ENCODE data around the gene RAB34.

The RAB34 gene

DNA sequence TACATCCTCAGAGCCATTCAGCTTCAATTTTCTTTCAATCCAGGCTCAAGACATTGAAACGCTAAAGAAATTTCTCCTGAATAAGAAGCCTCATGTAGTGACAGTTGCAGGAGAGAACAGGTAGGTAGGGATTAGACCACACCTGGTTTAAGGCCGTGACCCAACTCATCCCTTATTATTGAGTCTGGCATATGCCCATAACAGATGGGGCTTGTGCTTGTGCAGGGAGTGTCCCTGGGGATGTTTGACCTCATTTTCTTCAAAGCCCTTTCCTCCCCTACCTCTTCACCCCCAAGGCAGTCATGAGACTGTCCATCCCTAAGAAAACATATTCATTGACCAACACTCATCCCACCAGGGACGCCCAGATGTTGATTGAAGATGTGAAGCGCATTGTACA is 31.4 kb downstream of the RAB34 start:
- no peak overlapping the region for H3K9ac ChIP-seq (ENCODE audit: low read depth, low read length)
- no peaks in the 10 kb centered on the region for H3K9me3 ChIP-seq (ENCODE audit: control insufficient read depth, insufficient read depth, low read length)
- no peak overlapping the region for H3K27ac ChIP-seq (ENCODE audit: low read depth, low read length)
- H3K4me1 ChIP-seq (ENCODE audit: control insufficient read depth, insufficient read depth, low read length), result no peaks in the 10 kb centered on the region
- H3K36me3 ChIP-seq (ENCODE audit: control insufficient read depth, insufficient read depth, low read length), result peaks cover 99% of the 10 kb centered on the region
- H3K4me3 ChIP-seq (ENCODE audit: low read depth, low read length), result no peak overlapping the region
- H3K27me3 ChIP-seq (ENCODE audit: control insufficient read depth, insufficient read depth, low read length), result no peaks in the 10 kb centered on the region

DNA sequence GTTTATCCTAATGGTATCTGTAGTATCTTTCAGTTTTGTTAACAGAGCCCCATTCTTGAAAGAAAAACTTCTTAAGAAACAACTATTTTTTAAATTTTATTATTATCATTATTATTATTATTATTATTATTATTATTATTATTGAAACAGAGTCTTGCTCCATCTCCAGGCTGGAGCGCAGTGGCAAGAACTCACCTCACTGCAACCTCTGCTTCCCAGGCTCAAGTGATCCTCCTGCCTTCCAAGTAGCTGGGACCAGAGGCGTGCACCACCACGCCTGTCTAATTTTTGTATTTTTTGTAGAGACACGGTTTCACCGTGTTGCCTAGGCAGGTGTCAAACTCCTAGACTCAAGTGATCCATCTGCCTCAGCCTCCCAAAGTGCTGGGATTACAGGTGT is 32.3 kb downstream of the RAB34 start:
- H3K27me3 ChIP-seq (ENCODE audit: control insufficient read depth, insufficient read depth, low read length), result no peaks in the 10 kb centered on the region
- no peak overlapping the region for H3K27ac ChIP-seq (ENCODE audit: low read depth, low read length)
- no peak overlapping the region for H3K9ac ChIP-seq (ENCODE audit: low read depth, low read length)
- H3K4me3 ChIP-seq (ENCODE audit: low read depth, low read length), result no peak overlapping the region
- peaks cover 99% of the 10 kb centered on the region for H3K36me3 ChIP-seq (ENCODE audit: control insufficient read depth, insufficient read depth, low read length)
- no peaks in the 10 kb centered on the region for H3K4me1 ChIP-seq (ENCODE audit: control insufficient read depth, insufficient read depth, low read length)
- H3K9me3 ChIP-seq (ENCODE audit: control insufficient read depth, insufficient read depth, low read length), result no peaks in the 10 kb centered on the region

DNA sequence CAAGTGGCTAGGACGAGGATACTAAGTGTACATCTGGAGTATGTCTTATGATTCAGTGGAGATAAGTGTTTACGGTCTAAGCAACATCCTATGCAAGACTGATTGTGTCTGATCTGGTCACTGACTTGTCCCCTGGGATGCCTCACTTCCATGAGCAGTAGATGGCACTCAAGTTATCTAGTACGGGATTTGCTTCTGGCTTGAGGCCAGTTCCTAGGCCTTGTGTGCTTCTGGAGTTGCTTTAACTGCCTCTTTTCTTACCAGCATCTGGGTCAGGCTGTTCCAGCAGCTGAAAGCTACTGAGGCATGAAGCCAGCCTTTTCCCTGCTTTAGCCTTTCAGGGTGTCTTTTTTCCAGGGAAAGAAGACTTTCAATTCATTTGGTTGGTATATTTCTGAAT is 32.7 kb downstream of the RAB34 start:
- Histone ChIP-seq H3K27ac (ENCODE audit: low read depth, low read length) (no peak overlapping the region), H3K4me3 (ENCODE audit: low read depth, low read length) (no peak overlapping the region), H3K4me1 (ENCODE audit: control insufficient read depth, insufficient read depth, low read length) (no peaks in the 10 kb centered on the region), H3K36me3 (ENCODE audit: control insufficient read depth, insufficient read depth, low read length) (peaks cover 97% of the 10 kb centered on the region), H3K9ac (ENCODE audit: low read depth, low read length) (no peak overlapping the region), H3K27me3 (ENCODE audit: control insufficient read depth, insufficient read depth, low read length) (no peaks in the 10 kb centered on the region), H3K9me3 (ENCODE audit: control insufficient read depth, insufficient read depth, low read length) (no peaks in the 10 kb centered on the region)

DNA sequence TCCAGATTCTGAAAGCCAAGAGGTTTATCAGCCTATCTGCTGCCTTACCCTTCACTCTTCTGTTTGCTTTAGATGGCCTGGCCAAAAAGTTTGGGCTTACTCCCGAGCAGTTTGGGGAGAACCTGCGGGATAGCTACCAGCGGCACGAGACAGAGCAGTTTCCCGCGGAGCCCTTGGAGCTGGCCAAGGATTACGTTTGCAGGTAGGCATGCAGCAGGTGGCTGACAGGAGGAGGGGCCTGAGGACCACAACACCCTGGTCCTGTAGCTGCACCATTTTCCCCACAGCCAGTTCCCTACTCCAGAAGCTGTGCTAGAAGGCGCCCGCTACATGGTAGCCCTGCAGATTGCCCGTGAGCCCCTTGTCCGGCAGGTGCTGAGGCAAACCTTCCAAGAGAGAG is 35.0 kb downstream of the RAB34 start:
- Histone ChIP-seq H3K9ac (ENCODE audit: low read depth, low read length) (no peak overlapping the region), H3K4me3 (ENCODE audit: low read depth, low read length) (no peak overlapping the region), H3K27me3 (ENCODE audit: control insufficient read depth, insufficient read depth, low read length) (no peaks in the 10 kb centered on the region), H3K36me3 (ENCODE audit: control insufficient read depth, insufficient read depth, low read length) (peaks cover 95% of the 10 kb centered on the region), H3K9me3 (ENCODE audit: control insufficient read depth, insufficient read depth, low read length) (no peaks in the 10 kb centered on the region), H3K27ac (ENCODE audit: low read depth, low read length) (no peak overlapping the region), H3K4me1 (ENCODE audit: control insufficient read depth, insufficient read depth, low read length) (no peaks in the 10 kb centered on the region)

DNA sequence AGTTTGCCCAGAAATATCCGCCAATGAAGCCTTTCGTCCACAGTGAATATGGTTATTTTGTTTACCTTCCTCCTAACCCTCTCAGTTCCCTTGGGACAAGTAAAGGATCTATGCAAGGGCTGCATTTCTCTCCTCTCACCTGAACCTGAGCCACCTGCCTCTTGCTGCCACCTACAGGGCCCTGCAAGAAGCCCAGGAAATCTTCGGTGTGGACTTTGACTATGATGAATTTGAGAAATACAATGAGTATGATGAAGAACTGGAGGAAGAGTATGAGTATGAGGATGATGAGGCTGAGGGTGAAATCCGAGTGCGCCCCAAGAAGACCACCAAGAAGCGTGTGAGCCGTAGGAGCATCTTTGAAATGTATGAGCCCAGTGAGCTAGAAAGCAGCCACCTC is 41.7 kb downstream of the RAB34 start:
- peaks cover 96% of the 10 kb centered on the region for H3K36me3 ChIP-seq (ENCODE audit: control insufficient read depth, insufficient read depth, low read length)
- no peak overlapping the region for H3K27ac ChIP-seq (ENCODE audit: low read depth, low read length)
- H3K4me3 ChIP-seq (ENCODE audit: low read depth, low read length), result no peak overlapping the region
- H3K27me3 ChIP-seq (ENCODE audit: control insufficient read depth, insufficient read depth, low read length), result no peaks in the 10 kb centered on the region
- H3K9me3 ChIP-seq (ENCODE audit: control insufficient read depth, insufficient read depth, low read length), result no peaks in the 10 kb centered on the region
- H3K9ac ChIP-seq (ENCODE audit: low read depth, low read length), result no peak overlapping the region
- H3K4me1 ChIP-seq (ENCODE audit: control insufficient read depth, insufficient read depth, low read length), result no peaks in the 10 kb centered on the region

DNA sequence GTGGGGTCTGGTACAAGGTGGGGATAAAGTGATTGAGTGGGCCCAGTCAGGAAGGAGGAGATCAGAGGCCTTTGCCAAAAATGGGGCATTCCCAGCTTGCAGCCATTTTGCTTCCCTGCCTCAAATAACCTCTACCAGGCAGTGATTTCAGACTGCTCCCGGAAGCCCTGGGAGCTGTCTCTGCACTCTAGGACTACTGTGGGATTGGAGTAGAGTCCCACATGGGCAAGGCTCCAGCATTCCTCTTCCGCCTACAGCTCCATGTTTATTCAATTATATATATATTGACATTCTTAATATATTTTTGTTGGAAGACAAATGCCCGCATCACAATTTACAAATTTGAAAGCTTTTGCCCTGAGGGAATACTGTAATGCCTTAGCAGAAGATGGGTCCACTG is 42.2 kb downstream of the RAB34 start:
- H3K36me3 ChIP-seq (ENCODE audit: control insufficient read depth, insufficient read depth, low read length), result peaks cover 94% of the 10 kb centered on the region
- H3K4me3 ChIP-seq (ENCODE audit: low read depth, low read length), result no peak overlapping the region
- H3K9me3 ChIP-seq (ENCODE audit: control insufficient read depth, insufficient read depth, low read length), result no peaks in the 10 kb centered on the region

DNA sequence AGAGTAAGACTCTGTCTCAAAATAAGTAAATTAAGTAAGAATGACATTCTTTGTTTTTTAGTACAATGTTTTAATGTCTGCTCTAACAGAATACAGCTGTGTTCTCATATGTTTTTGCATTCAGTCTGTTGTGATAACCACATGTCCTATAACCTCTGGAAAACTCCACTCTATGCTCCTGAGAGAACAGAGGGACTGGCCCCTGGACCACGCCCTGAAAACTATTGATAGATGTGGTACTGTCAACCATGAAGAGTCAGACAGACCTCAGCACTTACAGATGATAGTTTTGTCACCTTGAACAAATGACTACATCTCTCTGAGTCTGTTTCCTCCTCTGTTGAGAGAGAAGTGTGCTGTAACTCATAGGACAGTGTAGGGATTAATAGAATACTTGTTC is 47.8 kb downstream of the RAB34 start:
- H3K36me3 ChIP-seq (ENCODE audit: control insufficient read depth, insufficient read depth, low read length), result peaks cover 67% of the 10 kb centered on the region
- H3K4me1 ChIP-seq (ENCODE audit: control insufficient read depth, insufficient read depth, low read length), result no peaks in the 10 kb centered on the region
- no peak overlapping the region for H3K9ac ChIP-seq (ENCODE audit: low read depth, low read length)
- no peaks in the 10 kb centered on the region for H3K9me3 ChIP-seq (ENCODE audit: control insufficient read depth, insufficient read depth, low read length)
- no peak overlapping the region for H3K27ac ChIP-seq (ENCODE audit: low read depth, low read length)
- H3K27me3 ChIP-seq (ENCODE audit: control insufficient read depth, insufficient read depth, low read length), result no peaks in the 10 kb centered on the region
- no peak overlapping the region for H3K4me3 ChIP-seq (ENCODE audit: low read depth, low read length)

More for the DNA sequence above, 42.2 kb downstream of the RAB34 start:
- H3K27me3 ChIP-seq (ENCODE audit: control insufficient read depth, insufficient read depth, low read length), result no peaks in the 10 kb centered on the region
- H3K27ac ChIP-seq (ENCODE audit: low read depth, low read length), result no peak overlapping the region
- no peak overlapping the region for H3K9ac ChIP-seq (ENCODE audit: low read depth, low read length)
- H3K4me1 ChIP-seq (ENCODE audit: control insufficient read depth, insufficient read depth, low read length), result no peaks in the 10 kb centered on the region

DNA sequence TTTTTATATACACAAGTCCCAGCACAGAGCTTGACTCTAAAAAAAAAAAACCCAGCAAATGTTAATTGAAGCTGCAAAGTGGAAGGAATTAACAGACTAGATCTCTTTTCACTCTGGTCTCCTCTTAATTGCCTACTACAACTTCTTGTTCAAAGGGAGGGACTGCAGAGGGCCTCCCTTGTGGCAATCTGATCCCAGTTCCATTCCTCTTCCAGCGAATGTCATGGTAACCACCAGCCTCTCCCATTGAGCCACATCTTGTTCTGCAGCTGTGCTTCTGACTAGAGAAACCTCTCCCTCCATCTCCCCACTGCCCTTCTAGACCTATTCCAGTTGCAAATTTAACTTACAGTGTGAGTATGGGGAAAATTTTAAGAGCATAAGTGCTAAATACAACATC is 49.8 kb downstream of the RAB34 start:
- H3K9me3 ChIP-seq (ENCODE audit: control insufficient read depth, insufficient read depth, low read length), result no peaks in the 10 kb centered on the region
- peaks cover 46% of the 10 kb centered on the region for H3K36me3 ChIP-seq (ENCODE audit: control insufficient read depth, insufficient read depth, low read length)
- H3K4me3 ChIP-seq (ENCODE audit: low read depth, low read length), result no peak overlapping the region
- H3K4me1 ChIP-seq (ENCODE audit: control insufficient read depth, insufficient read depth, low read length), result peaks cover 6% of the 10 kb centered on the region
- H3K9ac ChIP-seq (ENCODE audit: low read depth, low read length), result no peak overlapping the region
- no peaks in the 10 kb centered on the region for H3K27me3 ChIP-seq (ENCODE audit: control insufficient read depth, insufficient read depth, low read length)
- no peak overlapping the region for H3K27ac ChIP-seq (ENCODE audit: low read depth, low read length)

DNA sequence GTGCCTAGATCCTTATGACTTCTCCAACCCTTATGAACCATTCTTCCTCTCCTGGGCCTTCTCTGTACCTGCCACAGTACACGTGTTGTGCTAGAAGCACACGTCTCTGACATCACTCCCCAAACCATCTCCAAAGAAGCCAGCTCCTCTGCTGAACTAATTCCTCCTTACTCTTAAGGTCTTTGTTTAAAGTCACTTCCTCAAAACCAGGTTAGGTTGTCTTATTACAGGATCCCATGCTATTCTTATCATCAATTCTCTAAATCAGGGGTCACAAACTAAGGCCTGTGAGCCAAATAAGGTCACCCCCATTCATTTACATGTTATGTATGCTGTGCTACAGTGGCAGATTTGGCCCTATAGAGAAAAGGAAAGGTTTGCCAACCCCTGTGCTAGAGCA is 51.7 kb downstream of the RAB34 start:
- H3K9ac ChIP-seq (ENCODE audit: low read depth, low read length), result no peak overlapping the region
- H3K36me3 ChIP-seq (ENCODE audit: control insufficient read depth, insufficient read depth, low read length), result peaks cover 28% of the 10 kb centered on the region
- H3K9me3 ChIP-seq (ENCODE audit: control insufficient read depth, insufficient read depth, low read length), result no peaks in the 10 kb centered on the region
- H3K27me3 ChIP-seq (ENCODE audit: control insufficient read depth, insufficient read depth, low read length), result no peaks in the 10 kb centered on the region
- no peak overlapping the region for H3K4me3 ChIP-seq (ENCODE audit: low read depth, low read length)
- H3K4me1 ChIP-seq (ENCODE audit: control insufficient read depth, insufficient read depth, low read length), result peaks cover 7% of the 10 kb centered on the region
- H3K27ac ChIP-seq (ENCODE audit: low read depth, low read length), result no peak overlapping the region
